Ramos (cell line): ENCODE results near the gene TARP.
"Not testable (repeated sequence)": the region's sequence is repeated elsewhere in the genome, so short reads cannot be mapped to it uniquely, and the experiment has no call there.

ENCODE experiments used
- in situ Hi-C: fragments of 300-500 bp; cut with MboI; formaldehyde crosslinking; loops from one replicate; pipeline ENCODE4 v1.14.3; 2022; ENCODE audit warnings: low sequenced_read_pairs; ENCODE audit not compliant: unreplicated experiment

The TARP gene

DNA sequence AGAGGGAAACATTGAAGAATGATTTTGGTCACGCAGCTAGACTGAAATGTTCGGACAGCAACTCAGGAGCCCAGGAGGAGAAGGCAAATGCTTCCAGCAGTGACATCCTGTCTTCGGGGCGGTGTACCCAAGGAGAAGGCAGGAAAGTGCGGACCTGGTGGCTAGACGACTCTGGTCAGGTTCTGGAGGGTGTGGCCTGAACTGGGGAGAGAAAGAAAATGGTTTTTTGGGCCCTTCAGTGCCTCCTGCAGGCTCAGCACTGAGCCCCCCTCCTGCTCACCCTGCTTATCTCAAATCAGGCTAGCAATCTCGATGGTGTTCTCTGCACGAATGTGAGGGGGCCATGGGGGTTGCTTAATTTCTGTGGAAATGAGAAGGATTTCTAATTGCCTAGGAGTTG, 26.7 kb upstream of the TARP start:
- in situ Hi-C loops = no loop called here

DNA sequence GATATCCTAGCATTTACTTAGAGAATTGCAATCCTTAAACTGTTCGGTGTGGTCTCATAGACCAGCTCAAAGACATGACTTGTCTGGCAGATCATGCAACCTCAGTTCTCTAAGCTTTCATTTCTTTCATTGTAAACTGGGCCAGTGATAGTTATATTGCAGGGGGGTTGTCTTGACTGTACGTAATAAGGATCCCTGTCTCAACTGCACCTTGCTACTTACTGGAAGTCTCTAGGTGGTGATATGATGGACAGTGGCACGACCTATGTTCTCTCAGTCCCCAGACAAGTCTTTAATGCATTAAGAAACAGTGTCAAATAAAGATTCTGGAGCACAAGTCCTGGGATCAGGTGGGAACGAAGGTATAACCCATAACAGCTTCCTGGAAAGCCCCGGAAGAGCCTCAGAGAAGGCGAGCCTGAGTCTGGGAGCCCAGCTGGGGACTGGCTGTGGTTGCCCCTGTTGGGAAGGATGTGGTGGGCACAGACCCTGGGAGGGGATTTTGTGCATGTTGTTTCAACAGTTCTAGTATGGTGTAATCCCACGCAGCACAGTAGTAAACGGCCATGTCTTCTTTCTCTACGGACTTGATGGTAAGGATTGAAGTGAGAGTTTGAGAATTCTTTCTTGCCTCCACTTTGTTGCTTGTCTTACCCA, 26.0 kb upstream of the TARP start:
- in situ Hi-C loops = no loop called here

DNA sequence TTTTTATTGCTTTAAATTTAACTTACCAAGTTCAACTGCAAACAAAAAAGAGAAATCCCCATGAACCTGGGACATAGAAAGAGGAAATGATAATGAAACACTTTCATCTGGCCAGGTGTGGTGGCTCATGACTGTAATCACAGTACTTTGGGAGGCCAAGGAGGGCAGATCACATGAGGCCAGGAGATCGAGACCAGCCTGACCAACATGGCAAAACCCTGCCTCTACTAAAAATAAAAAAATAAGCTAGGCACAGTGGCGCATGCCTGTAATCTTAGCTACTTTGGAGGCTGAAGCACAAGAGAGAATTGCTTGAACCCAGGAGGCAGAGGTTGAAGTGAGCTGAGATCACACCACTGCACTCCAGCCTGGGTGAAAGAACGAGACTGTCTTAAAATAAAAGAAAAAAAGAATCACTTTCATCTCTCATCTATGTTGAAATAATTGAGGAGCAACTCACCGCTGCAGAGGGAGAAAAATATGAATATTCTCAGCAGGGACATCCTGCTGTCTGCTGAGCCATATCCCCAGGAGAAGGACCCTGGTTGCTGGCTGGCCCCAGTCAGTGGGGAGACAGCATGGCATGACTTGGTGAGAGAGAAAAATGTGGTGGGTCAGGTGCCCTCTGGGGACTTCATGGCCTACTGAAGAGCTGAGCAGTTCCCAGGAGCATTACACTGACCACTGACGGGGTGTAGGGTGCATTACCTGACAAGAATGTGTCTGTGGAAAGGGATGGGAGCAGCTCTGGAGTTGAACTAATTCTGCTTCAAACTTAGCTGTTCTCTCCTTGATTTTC, 22.8 kb upstream of the TARP start:
- in situ Hi-C loops = no loop called here

DNA sequence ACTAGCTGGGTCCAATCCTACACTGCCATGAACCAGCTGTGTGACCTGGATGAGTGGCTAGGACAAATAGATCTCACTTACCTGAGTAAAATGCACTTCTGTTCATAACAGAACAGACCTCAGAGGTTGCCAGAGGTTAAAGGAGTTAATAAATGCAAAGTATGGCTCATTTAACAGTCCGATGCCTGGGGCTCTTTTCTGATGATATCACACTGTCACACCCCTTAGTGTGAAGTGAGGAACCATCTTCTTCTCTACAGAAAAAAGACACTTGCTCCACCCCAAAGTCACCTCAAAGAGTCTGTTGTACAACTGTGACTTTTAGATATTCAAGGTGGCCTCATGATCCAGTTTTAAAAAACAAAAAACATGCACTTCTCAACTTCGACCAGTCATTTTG, 21.5 kb upstream of the TARP start:
- in situ Hi-C loops = no loop called here

DNA sequence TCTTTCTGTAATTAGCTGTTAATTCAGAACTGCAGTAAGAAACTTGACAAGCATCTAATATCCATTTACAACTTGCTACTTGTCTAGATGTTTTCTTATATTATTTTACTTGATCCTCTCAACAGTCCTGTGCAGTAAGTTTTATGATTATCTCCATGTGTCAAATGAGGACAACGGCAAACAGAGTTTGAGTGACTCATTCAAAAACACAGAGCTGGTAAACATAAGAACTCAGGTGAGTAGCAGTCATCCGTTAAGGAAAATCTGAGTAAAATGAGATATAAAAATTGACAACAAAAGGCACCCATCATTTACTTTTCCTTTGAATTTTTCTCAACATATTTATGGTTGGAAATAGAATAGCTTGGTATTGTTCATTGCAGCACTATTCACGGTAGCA, 19.0 kb upstream of the TARP start:
- in situ Hi-C loops = no loop called here

DNA sequence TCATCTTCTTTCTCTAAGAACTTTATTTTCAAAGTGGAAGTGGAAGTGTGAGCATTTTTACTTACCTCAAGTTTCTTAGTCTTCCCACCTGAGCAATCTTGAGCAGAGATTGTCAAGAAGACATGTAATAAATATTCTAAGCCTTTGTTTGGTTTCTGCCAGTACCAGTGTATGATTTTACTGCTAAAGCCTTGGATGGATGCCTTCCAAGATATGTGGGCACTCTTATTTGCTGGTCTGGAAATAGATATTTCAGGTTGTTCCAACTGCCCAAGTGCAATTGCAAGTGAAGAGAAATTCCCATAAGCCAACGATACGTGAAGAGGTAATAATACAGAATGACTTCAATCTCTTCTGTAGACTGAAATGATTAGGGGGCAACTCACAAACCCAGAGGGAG, 18.2 kb upstream of the TARP start:
- in situ Hi-C loops = no loop called here

DNA sequence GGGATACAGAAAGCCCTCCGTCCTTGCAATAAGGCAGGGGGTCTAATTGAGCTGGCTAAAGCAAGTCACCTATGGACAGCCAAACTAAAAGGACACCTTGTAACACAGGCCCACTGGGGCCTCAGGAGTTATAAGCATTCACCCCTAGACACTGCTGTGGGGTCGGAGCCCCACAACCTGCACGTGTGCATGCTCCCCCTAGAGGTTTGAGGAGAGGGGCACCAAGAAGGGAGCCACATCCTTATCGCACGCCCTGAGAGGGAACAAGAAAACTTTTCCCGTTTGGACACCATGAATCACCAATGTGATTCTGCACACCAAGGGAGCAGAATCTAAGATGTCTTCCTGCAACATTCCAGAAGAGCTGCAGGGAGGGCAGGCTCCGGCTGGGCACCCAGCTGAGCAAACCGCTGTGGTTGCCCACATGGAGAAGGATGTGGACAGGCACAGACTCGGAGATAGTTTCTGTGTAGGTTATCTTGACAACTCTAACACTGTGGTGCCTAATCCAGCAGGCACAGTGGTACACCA, 17.7 kb upstream of the TARP start:
- in situ Hi-C loops = no loop called here

DNA sequence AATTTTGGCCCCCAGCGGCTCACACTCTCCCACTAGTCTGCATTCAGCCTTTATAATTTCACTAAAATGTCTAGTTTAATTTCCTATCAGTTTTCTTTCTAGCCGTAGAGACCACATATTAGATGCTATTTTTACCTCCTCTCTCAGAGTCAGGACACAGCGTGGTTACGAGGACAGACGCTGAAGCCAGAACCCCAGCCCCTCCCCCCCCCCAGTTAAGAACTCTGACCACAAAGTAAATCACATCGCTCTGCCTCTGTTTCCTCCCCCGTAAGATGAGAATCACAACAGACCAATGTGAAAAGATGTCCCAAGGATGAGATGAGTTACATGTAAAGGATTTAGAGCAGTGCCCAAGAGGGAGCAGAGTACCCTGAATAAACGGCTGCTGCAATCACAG, 11.1 kb upstream of the TARP start:
- in situ Hi-C loops = no loop called here

DNA sequence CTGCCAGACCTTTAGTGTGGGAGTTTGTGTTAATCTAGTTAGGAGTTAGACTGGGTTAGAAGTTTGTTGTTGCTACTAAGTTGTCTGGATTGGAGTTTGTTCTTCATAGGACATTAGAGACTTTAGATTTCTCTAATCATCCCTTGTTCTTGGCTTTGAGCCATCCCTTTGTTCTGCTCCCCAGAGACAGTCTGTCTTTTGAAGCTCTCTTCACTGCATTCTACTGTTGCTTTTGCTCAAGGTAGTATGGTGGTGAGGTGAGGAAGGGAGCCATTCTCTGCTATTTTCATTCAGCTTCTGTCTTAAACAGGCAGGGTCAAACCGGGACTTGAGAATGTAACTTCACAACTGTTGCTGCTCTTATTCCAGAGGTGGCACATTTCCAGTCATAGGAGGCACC, 10.4 kb upstream of the TARP start:
- in situ Hi-C loops = no loop called here

DNA sequence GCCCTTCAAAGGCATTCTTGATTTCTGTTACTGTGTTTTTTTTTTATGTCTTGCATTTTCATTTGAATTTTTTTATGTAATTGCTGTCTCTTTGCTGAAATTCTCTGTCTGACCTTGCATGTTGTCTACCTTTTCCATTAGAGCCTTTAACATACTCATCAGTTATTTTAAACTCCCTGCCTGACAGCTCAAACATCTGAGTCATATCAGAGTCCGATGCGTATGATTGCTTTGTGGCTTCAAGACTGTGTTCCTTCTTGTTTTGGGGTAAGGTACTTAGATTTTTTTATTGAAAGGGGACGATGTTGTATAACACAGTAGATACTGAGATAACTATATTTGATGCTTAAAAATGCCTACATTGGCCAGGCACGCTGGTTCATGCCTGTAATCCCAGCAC, 9.7 kb upstream of the TARP start:
- in situ Hi-C loops = no loop called here

DNA sequence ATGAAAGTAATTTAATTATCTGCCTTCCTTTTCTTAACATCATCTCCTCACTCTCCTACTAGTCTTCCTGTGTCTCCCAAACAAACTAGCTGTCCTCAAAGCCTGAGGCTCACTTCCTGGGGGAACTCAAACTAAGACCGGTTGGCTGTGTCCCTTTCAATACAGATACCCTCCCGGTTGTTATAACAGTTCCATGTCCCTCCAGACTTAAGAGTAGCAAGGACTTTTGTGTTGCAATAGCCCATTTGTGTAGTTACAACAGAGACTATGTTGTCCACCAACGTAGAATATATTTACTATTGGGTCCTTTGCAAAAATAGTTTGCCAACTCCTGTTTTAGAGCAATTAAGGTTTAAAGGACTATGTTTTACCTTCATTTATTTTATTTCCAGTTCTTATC, 8.6 kb upstream of the TARP start:
- in situ Hi-C loops = no loop called here

DNA sequence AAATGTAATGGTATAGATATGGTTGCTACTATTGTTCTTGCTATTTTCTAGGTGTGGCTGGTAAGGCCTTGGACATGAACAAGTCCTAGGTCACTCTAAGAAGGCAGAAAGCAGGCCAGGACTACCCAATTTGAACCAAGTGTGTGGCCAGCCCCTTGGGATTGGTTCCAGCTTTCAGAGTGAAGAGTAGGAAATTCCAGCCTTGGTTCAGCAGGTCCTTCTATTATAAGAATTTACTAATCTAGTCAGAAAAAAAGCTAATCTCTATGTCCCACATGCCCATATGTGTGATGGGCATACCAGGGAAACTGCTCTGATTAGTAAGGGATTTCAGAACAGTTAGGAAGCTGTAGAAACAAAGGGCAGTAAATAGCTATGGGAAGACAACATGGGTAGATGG, 7.8 kb upstream of the TARP start:
- in situ Hi-C loops = no loop called here

DNA sequence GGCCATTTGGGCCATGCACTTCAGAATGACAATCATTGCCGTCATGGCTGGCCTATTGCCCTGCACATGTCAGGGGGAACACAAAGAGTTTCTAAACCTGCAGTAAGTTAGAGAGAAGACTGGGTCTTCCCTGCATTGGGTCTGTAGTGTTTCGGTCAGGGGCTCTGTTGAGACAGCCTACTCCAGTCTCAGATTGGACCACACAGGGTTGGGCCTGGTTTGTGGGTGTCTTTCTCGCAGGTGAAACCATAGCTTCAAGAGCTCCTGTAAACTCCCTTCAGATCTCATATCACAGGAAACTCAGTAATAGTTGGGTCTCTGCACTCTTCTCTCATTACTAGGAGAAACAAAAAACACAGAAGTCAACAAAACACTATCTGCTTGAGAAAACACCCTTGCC, 7.3 kb upstream of the TARP start:
- in situ Hi-C loops = no loop called here

DNA sequence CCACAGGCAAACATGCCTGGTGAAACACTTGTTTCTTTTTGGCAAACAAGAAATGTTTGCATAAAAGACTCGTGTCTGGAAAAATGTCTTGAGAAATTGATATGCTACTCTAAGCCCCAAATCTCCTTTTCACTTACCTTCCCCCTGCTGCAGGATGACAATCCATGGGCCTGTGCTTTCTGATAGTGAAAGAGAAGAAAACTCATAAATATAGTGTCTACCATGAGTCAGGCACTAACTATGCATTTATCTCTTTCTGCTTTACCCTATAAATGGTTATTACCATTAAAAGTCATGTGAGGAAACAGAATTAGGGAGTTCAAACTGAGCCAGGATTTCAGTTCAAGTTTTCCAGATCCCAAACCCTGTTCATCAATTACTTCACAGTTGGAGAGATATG, 6.6 kb upstream of the TARP start:
- in situ Hi-C loops = no loop called here

DNA sequence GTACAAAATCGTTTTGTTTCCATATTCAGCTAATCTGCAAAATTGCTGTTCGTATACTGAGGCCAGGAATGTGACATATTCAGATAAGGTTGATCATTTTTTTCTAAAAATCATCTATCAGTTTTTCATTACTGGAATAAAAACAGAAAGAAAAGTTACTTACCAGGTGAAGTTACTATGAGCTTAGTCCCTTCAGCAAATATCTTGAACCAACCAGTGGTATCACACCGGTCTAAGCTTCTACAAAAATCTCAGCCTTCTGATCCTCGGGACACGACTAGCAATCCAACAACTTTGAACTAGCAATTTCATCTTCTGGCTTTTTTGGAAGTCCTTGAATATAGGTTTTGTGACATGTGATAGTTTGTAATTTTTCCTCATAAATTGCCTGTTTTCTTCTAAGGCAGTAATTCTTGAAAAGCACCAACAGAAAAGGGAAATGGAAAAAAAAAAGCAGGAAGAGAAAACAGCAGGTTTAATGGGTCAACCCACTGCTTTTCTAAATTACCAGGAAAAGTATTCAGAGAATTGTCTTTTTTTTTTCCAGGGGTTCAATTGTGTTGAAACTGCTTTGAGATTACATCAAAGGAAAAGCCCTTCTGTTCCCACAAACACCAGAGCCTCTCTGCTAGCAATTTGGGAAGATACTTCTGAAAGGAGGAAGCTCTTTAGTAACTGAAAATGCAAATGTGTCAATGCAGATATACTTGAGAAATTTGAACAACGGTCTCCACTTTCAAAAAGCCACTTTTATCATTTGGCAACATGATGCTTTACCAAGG, 2.9 kb upstream of the TARP start:
- in situ Hi-C loops = no loop called here

DNA sequence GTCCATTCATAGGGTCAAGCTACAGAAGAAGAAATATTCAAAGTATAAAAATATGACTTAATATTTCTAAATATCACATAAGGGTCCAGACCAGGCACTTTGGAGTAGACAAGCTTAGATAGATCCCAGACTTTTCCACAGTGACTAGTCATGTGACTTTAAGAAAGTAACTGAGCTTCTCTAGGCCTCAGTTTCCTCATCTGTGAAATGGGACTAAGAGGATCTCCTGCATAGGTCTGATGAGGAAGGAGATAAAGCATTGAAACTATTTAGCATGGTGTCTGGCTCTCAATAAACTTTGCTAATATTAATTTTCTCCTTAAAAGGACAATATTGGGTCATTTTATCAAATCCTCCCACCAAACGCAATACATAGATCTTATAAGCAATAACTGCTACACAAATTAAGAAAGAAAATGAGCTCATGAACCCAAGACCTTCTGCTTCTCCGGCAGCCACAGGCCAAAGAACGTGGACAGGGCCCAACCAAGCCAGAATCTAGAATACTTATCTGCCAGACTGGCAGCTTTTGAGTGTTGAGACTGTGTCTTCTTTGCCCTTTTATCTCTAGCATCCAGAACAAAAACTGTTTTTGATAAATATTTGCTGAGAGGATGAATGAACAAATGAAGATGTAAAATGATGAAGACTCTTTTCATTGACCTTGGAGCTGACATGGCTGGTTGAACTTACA, 1.6 kb upstream of the TARP start:
- in situ Hi-C loops = no loop called here

DNA sequence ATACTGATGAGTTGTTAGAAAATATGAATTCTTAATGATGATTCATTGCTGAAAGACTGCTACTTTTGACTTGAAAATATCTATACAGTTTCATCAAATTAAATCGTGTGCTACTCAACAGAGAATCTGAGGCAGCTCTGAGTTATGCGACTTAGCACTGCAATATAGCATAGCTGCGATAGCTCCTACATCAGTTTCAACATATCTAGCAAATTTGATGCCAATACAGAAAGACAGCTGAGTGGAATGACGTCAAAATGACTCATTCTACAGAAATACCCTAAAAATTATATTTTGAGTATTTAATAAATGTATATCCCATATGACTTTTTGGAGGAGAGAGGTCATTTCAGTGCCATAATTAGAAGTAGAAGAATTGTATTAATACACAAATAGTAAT, 1.1 kb upstream of the TARP start:
- in situ Hi-C loops = no loop called here

DNA sequence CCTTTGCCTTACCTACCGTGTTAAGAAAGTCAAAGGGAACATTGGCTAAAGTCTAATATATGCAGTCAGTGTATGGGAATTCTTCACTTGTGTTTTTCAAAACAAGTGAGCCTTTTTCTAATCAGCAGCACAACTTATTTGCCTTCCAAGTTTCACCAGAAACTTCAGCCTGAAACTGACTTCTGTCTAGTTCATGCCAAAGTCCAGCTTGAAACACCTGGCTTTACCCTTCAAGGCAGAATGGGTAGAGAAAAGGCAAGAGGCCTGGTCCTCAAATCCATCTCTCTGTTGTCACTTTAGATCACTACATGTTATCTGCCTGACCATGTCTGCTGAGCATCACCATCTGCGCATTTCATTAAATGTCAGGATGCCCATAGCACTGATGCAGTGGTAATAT, 3.0 kb downstream of the TARP start:
- in situ Hi-C loops = not testable (repeated sequence)

DNA sequence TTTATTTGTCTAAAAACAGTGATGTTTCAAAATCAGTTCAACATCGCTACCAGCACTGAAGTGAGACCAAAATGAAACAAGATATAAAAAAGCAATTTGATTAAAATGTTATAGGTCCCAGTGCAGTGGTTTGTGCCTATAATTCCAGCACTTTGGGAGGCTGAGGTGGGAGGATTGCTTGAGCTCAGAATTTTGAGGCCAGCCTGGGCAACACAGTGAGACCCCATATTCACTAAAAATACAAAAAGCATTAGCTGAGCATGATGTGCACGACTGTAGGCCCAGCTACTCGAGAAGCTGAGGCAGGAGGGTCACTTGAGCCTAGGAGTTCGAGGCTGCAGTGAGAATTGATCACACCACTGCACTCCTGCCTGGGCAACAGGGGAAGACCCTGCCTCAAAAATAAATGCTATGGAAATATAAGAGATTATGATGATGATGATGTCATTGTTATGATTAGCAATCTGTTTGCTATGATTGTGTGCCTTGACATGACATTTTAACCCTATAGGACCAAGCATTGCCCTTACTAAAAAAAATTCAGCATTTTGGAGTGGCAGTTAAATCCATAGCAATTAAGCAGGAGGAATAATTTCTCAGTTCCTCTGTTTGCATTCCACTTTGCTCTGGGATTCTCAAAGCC, 3.6 kb downstream of the TARP start:
- in situ Hi-C loops = not testable (repeated sequence)

DNA sequence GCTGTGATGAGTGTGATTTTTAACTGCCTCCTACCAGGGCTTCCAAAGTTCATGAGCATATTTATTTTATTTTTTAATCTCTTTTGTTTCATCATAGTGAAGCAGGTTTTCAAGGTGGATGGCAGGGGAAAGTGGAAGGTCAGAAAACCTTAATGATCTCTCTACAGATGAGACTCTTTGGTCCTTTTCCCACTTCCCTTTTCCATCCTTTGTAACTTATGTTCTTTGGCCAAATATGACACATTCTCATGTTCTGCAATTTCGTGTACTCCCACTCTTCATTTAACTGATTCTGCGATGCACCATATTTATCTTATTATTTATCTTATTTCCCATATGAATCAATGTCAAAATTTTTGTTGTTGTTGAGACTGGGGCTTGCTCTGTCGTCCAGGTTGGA, 7.5 kb downstream of the TARP start:
- in situ Hi-C loops = not testable (repeated sequence)
